CD4-positive, alpha-beta T cell (primary cell): ENCODE measurements around the gene ZBTB49. TPM values are rescaled to one million over a fixed set of nuclear protein-coding genes. Genes with fewer than 3 reads are reported as not detected.
A peak's percentile ranks its signal among the peaks of the same experiment; 100 is the strongest.

Experiments
- ATAC-seq: fragments of 200-7000 bp; cut with Tn5 transposase; one replicate; pipeline ENCODE4 v1.10.0; 2022; ENCODE audit warnings: mild to moderate bottlenecking; ENCODE audit not compliant: poor library complexity
- CTCF ChIA-PET: fragments of 350-600 bp; sonication (Branson Sonifier 250); formaldehyde crosslinking; loops from one replicate; lab custom pipeline; 2021; ENCODE audit warnings: antibody characterized with exemption, inconsistent platforms; lab: Charles Lee
- POLR2A ChIA-PET: fragments of 350-600 bp; sonication (Branson Sonifier 250); formaldehyde crosslinking; loops from one replicate; lab custom pipeline; 2021; ENCODE audit warnings: antibody characterized with exemption, inconsistent platforms; lab: Charles Lee
- DNase-seq, 14 experiments: peaks; one replicate each; pipeline ENCODE4 v3.0.0-alpha.2; 2013 to 2020; ENCODE audit warnings: mixed read lengths in 2 of 14
- H3K27ac ChIP-seq, 2 donors: one replicate each; pipeline versions ENCODE4 v1.5.1 to v1.7.0; 2013; ENCODE audit warnings: low read length in 2 of 2, low read depth in 1 of 2, mild to moderate bottlenecking in 1 of 2
- H3K27me3 ChIP-seq, 2 experiments: 1 replicate in 1 of 2; 2 replicates in 1 of 2; pipeline versions ENCODE4 v1.6.1 to v1.7.0; 2013; ENCODE audit warnings: low read length in 2 of 2, control low read depth in 1 of 2, mild to moderate bottlenecking in 1 of 2, moderate library complexity in 1 of 2; ENCODE audit not compliant: insufficient read depth in 2 of 2, control insufficient read depth in 1 of 2
- H3K36me3 ChIP-seq: one replicate; pipeline ENCODE4 v1.6.1; 2013; ENCODE audit warnings: low read length, control low read depth; ENCODE audit not compliant: insufficient read depth
- H3K4me1 ChIP-seq: one replicate; pipeline ENCODE4 v1.6.1; 2013; ENCODE audit warnings: low read length, control low read depth; ENCODE audit not compliant: insufficient read depth
- H3K4me3 ChIP-seq: one replicate; pipeline ENCODE4 v1.5.1; 2013; ENCODE audit warnings: mild to moderate bottlenecking, low read length, moderate library complexity
- H3K9me3 ChIP-seq, 2 experiments: 1 replicate in 1 of 2; 2 replicates in 1 of 2; pipeline versions ENCODE4 v1.6.1 to v1.7.0; 2013; ENCODE audit warnings: low read length in 2 of 2, mild to moderate bottlenecking in 2 of 2, control low read depth in 1 of 2, moderate library complexity in 1 of 2; ENCODE audit not compliant: control insufficient read depth in 1 of 2, insufficient read depth in 1 of 2
- H3K27ac Mint-ChIP-seq: one replicate; pipeline ENCODE4 v1.8.0; 2020; ENCODE audit warnings: mixed read lengths
- H3K27me3 Mint-ChIP-seq: one replicate; pipeline ENCODE4 v1.8.0; 2021; ENCODE audit warnings: mixed read lengths
- H3K36me3 Mint-ChIP-seq: one replicate; pipeline ENCODE4 v1.8.0; 2021; ENCODE audit warnings: low read depth, mixed read lengths
- H3K4me1 Mint-ChIP-seq: one replicate; pipeline ENCODE4 v1.8.0; 2021; ENCODE audit warnings: low read depth, mixed read lengths
- H3K4me3 Mint-ChIP-seq: one replicate; pipeline ENCODE4 v1.8.0; 2020; ENCODE audit warnings: mild to moderate bottlenecking, mixed read lengths
- H3K9me3 Mint-ChIP-seq: one replicate; pipeline ENCODE4 v1.8.0; 2020; ENCODE audit warnings: mixed read lengths
- intact Hi-C, 2 experiments: fragments of 100-400 bp; cut with DNase I in 1 of 2; cut with micrococcal nuclease in 1 of 2; formaldehyde crosslinking; loops; one replicate each; pipeline versions ENCODE4 v1.15.1 to v1.9.0; 2023 to 2025; cut with DNase I, micrococcal nuclease
- polyA plus RNA-seq, 2 donors: library from polyadenylated mRNA; unstranded; fragments of 120-200 nt; gene quantifications; one replicate each; pipeline ENCODE4 v1.2.1, GENCODE V29; 2013
- total RNA-seq, 174 experiments: library from RNA in 2 of 174; stranded (reverse) in 2 of 174; gene quantifications; one replicate each; pipeline ENCODE4 v1.2.3 and lab custom pipeline; 2021 to 2026
- TF ChIP-seq, protein P1 (sequence below): fragments of 200-600 bp; IDR thresholded peaks from one replicate; pipeline ENCODE4 v1.8.0; 2022; ENCODE audit warnings: antibody characterized with exemption, mild to moderate bottlenecking

The ZBTB49 gene, protein sequence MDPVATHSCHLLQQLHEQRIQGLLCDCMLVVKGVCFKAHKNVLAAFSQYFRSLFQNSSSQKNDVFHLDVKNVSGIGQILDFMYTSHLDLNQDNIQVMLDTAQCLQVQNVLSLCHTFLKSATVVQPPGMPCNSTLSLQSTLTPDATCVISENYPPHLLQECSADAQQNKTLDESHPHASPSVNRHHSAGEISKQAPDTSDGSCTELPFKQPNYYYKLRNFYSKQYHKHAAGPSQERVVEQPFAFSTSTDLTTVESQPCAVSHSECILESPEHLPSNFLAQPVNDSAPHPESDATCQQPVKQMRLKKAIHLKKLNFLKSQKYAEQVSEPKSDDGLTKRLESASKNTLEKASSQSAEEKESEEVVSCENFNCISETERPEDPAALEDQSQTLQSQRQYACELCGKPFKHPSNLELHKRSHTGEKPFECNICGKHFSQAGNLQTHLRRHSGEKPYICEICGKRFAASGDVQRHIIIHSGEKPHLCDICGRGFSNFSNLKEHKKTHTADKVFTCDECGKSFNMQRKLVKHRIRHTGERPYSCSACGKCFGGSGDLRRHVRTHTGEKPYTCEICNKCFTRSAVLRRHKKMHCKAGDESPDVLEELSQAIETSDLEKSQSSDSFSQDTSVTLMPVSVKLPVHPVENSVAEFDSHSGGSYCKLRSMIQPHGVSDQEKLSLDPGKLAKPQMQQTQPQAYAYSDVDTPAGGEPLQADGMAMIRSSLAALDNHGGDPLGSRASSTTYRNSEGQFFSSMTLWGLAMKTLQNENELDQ
- 1 to 10 TPM; 6.6 to 8.8 TPM for total RNA-seq
- polyA plus RNA-seq (2013, experiment 1 of 2), result 7.4 TPM
- polyA plus RNA-seq (2013, experiment 2 of 2), result 11.6 TPM
- 4.4 to 26.9 (median 14.4) reads per million in 172 experiments for total RNA-seq (lab: John Stamatoyannopoulos, UW)

DNA sequence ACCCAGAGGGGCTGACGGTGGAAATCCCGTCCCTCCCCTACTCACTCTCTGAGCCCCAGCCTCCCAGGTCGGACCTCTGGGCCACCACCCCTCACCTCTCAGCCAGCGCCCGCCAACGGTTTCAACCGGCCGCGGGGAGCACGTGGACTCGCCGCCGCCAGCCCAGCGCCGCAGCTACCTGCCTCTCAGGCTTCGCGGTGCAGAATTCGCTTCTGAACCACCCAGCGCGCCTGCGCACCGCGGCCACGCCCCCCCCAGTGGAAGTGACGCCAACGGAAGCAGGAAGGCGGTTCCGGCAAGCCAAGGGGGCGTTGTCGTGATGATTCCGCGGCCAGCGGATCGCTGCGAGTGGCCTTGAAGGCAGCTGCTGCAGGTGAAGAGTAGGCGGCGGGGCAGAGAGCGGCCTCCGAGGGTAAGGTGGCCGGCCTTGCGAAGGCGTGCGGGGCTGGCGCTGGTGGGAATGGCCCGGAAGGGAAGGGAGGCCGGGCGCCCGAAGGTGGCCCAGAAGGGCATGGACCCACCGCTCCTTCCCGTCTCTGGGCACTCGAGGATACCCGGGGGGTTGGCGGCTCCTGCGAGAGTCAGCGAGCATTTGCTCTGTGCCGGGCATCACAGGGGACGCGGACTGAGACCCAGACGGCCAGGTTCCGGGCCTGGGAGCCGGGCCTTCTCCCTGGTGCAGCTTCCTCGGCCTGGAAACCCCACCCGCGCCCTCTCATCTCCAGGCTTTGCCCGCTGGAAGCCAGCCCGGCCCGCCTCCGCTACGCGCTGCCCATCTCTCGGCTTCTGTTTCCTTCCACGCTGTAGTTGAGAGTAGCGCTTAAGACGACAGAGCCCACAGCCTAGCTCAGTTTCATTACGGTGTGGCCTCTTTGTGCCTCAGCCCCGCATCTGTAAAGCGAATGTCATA, at the start of gene ZBTB49, which contains the start of gene LYAR:
Gene ZBTB49 (plus strand): TSS at position 311 of the 910 bp plus-strand sequence. CDS start 9,695 bp downstream, outside the sequence.
Gene LYAR (minus strand): TSS at position 214 of the 910 bp plus-strand sequence. CDS start 6,412 bp downstream, outside the sequence.
- CTCF ChIA-PET, result interaction anchor here (0.8 to 1.5 kb wide), 2 partner anchors 13 to 30 kb away, joined by 3 to 10 read pairs; no protein-coding TSS in a partner anchor
- peak within 1 kb of the TSS; percentile 98 for H3K4me3 Mint-ChIP-seq
- DNase-seq, result peak; percentile 94 to 98 (median 96)
- POLR2A ChIA-PET, result interaction anchor here (0.6 to 1.5 kb wide), 4 partner anchors 21 to 252 kb away, joined by 3 to 16 read pairs (median 5); partner anchors contain the start of genes STX18 and TMEM128
- Histone ChIP-seq H3K4me1 (peaks cover 49% of the 10 kb centered on the region), H3K9me3 (no peaks in the 10 kb centered on the region), H3K4me3 (peak within 1 kb of the TSS; percentile 87), H3K27ac (peak within 1 kb of the TSS; percentile 55 to 72), H3K36me3 (peaks cover 28% of the 10 kb centered on the region), H3K27me3 (no peaks in the 10 kb centered on the region)
- H3K9me3 Mint-ChIP-seq, result no peaks in the 10 kb centered on the region
- TF ChIP-seq, protein P1, sequence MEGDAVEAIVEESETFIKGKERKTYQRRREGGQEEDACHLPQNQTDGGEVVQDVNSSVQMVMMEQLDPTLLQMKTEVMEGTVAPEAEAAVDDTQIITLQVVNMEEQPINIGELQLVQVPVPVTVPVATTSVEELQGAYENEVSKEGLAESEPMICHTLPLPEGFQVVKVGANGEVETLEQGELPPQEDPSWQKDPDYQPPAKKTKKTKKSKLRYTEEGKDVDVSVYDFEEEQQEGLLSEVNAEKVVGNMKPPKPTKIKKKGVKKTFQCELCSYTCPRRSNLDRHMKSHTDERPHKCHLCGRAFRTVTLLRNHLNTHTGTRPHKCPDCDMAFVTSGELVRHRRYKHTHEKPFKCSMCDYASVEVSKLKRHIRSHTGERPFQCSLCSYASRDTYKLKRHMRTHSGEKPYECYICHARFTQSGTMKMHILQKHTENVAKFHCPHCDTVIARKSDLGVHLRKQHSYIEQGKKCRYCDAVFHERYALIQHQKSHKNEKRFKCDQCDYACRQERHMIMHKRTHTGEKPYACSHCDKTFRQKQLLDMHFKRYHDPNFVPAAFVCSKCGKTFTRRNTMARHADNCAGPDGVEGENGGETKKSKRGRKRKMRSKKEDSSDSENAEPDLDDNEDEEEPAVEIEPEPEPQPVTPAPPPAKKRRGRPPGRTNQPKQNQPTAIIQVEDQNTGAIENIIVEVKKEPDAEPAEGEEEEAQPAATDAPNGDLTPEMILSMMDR, result no peak
- ATAC-seq, result peak; percentile 92
- peaks cover 65% of the 10 kb centered on the region for H3K4me1 Mint-ChIP-seq
- intact Hi-C loops, result loop anchor here (1.0 to 5.0 kb wide), 4 partner anchors 42 to 251 kb away; partner anchors contain the start of gene TMEM128 (in 2 of the 2)
- peaks cover 45% of the 10 kb centered on the region for H3K36me3 Mint-ChIP-seq
- H3K27ac Mint-ChIP-seq, result peak within 1 kb of the TSS; percentile 92
- no peaks in the 10 kb centered on the region for H3K27me3 Mint-ChIP-seq

DNA sequence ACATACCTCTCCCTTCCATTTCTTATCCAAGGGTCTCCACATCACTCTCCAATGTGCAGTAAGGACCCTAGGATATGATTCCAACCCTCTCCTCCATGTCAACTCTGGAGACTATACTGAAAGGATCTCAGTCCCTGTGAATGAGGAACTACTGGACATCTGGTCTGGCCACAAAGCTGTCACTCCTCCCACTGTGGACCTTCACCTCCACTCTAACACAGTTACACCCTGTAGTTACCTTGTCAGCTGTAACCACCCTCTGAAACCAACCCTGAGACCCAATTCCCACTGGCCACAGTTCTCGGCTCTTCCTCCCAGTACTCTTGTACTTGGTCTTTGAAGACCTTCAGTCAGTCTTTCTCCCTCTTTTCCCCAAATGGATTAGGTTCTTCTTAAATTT, 44.9 kb upstream of the ZBTB49 start:
- H3K4me1 ChIP-seq, result peaks cover 16% of the 10 kb centered on the region
- intact Hi-C loops, result loop anchor here (5.0 kb wide), 3 partner anchors 47 to 297 kb away; partner anchors contain the start of genes LYAR (in 1 of the 2), STX18 (in 1 of the 2) and ZBTB49 (in 1 of the 2)
- Mint-ChIP-seq H3K27ac (peak overlapping the region; percentile 19), H3K9me3 (no peaks in the 10 kb centered on the region), H3K36me3 (peaks cover 75% of the 10 kb centered on the region), H3K27me3 (no peaks in the 10 kb centered on the region), H3K4me3 (peak overlapping the region; percentile 43), H3K4me1 (peaks cover 45% of the 10 kb centered on the region)
- ChIA-PET POLR2A (no interaction called here), CTCF (no interaction called here)
- peaks cover 41% of the 10 kb centered on the region for H3K36me3 ChIP-seq
- DNase-seq (no peak), ATAC-seq (no peak)
- H3K9me3 ChIP-seq, result no peaks in the 10 kb centered on the region
- TF ChIP-seq, protein P1, result no peak
- H3K27me3 ChIP-seq, result no peaks in the 10 kb centered on the region
- no peak overlapping the region for H3K27ac ChIP-seq
- no peak overlapping the region for H3K4me3 ChIP-seq
